Trophoblast cell (in vitro differentiated cells and primary cell): ENCODE measurements around the gene PHYHD1.
A peak's percentile ranks its signal among the peaks of the same experiment; 100 is the strongest.

Source experiments
- DNase-seq, 2 donors: peaks; one replicate each; pipeline ENCODE4 v3.0.0-alpha.2; 2016
- H2AFZ ChIP-seq: 2 replicates; pipeline ENCODE4 v1.6.1; 2013; ENCODE audit warnings: low read length, moderate library complexity, mild to moderate bottlenecking; ENCODE audit not compliant: insufficient read depth, poor library complexity
- H2AK5ac ChIP-seq: 2 replicates; pipeline ENCODE4 v1.6.1; 2013; ENCODE audit warnings: mild to moderate bottlenecking, low read length
- H2BK120ac ChIP-seq: 2 replicates; pipeline ENCODE4 v1.6.1; 2013; ENCODE audit warnings: low read length, mild to moderate bottlenecking, moderate library complexity; ENCODE audit not compliant: insufficient read depth, poor library complexity
- H2BK12ac ChIP-seq: 2 replicates; pipeline ENCODE4 v1.6.1; 2013; ENCODE audit warnings: mild to moderate bottlenecking, low read length, moderate library complexity
- H2BK5ac ChIP-seq: 2 replicates; pipeline ENCODE4 v1.6.1; 2013; ENCODE audit warnings: low read length, low read depth, moderate library complexity, mild to moderate bottlenecking; ENCODE audit not compliant: poor library complexity
- H3K14ac ChIP-seq: 2 replicates; pipeline ENCODE4 v1.6.1; 2013; ENCODE audit warnings: mild to moderate bottlenecking, low read length
- H3K18ac ChIP-seq: 2 replicates; pipeline ENCODE4 v1.6.1; 2013; ENCODE audit warnings: mild to moderate bottlenecking, low read length
- H3K23ac ChIP-seq: 2 replicates; pipeline ENCODE4 v1.6.1; 2013; ENCODE audit warnings: low read length
- H3K27ac ChIP-seq: 2 replicates; pipeline ENCODE4 v1.5.1; 2013; ENCODE audit warnings: low read depth, mild to moderate bottlenecking, inconsistent platforms, low read length, moderate library complexity
- H3K27me3 ChIP-seq: 2 replicates; pipeline ENCODE4 v1.6.1; 2013; ENCODE audit warnings: inconsistent platforms, mild to moderate bottlenecking, low read length, moderate library complexity; ENCODE audit not compliant: insufficient read depth
- H3K36me3 ChIP-seq, 2 experiments: 1 replicate in 1 of 2; 2 replicates in 1 of 2; pipeline ENCODE4 v1.6.1; 2013; ENCODE audit warnings: low read length in 2 of 2, mild to moderate bottlenecking in 2 of 2, moderate library complexity in 1 of 2; ENCODE audit not compliant: insufficient read depth in 2 of 2, control insufficient read depth in 1 of 2
- H3K4ac ChIP-seq: 2 replicates; pipeline ENCODE4 v1.6.1; 2013; ENCODE audit warnings: low read depth, mild to moderate bottlenecking, low read length, moderate library complexity
- H3K4me1 ChIP-seq, 2 experiments: 1 replicate in 1 of 2; 2 replicates in 1 of 2; pipeline ENCODE4 v1.6.1; 2013; ENCODE audit warnings: low read length in 2 of 2, mild to moderate bottlenecking in 2 of 2, moderate library complexity in 1 of 2; ENCODE audit not compliant: insufficient read depth in 2 of 2, control insufficient read depth in 1 of 2
- H3K4me2 ChIP-seq: 2 replicates; pipeline ENCODE4 v1.6.1; 2013; ENCODE audit warnings: inconsistent platforms, mild to moderate bottlenecking, low read length, moderate library complexity
- H3K4me3 ChIP-seq: 2 replicates; pipeline ENCODE4 v1.5.1; 2013; ENCODE audit warnings: mild to moderate bottlenecking, low read depth, low read length, inconsistent platforms
- H3K79me1 ChIP-seq: one replicate; pipeline ENCODE4 v1.6.1; 2013; ENCODE audit warnings: low read length
- H3K79me2 ChIP-seq: 2 replicates; pipeline ENCODE4 v1.6.1; 2013; ENCODE audit warnings: low read length, mild to moderate bottlenecking; ENCODE audit not compliant: control insufficient read depth, insufficient read depth, poor library complexity
- H3K9ac ChIP-seq: 2 replicates; pipeline ENCODE4 v1.6.1; 2013; ENCODE audit warnings: mild to moderate bottlenecking, low read length
- H3K9me3 ChIP-seq: 2 replicates; pipeline ENCODE4 v1.6.1; 2013; ENCODE audit warnings: low read depth, mild to moderate bottlenecking, control low read depth, inconsistent platforms, low read length; ENCODE audit not compliant: insufficient read depth
- H4K12ac ChIP-seq: 2 replicates; pipeline ENCODE4 v1.6.1; 2013; ENCODE audit warnings: low read depth, mild to moderate bottlenecking, low read length, moderate library complexity
- H4K8ac ChIP-seq: 2 replicates; pipeline ENCODE4 v1.6.1; 2013; ENCODE audit warnings: low read depth, mild to moderate bottlenecking, low read length, moderate library complexity
- H4K91ac ChIP-seq: one replicate; pipeline ENCODE4 v1.6.1; 2013; ENCODE audit warnings: low read depth, mild to moderate bottlenecking, low read length, moderate library complexity
- WGBS: extraction: QIAGEN DNeasy Blood & Tissue Kit; methylation state at CpG from one replicate; pipeline ENCODE4 v1.1.7; 2013; ENCODE audit warnings: missing lambda C conversion rate; ENCODE audit not compliant: insufficient read length, insufficient coverage; ENCODE audit errors: extremely low coverage; 5-methylcytosine and 5-hydroxymethylcytosine counted together

The PHYHD1 gene

GRCh38 chr9:128882677-128883603, 37.8 kb upstream of the PHYHD1 start:
- H2BK5ac ChIP-seq: peak overlapping the region; percentile 72
- peaks cover 27% of the 10 kb centered on the region for H3K79me2 ChIP-seq
- no CpG with 5 or more reads among the region's 19 CpGs for WGBS
- H3K14ac ChIP-seq: peak overlapping the region; percentile 48
- no peaks in the 10 kb centered on the region for H3K9me3 ChIP-seq
- peak overlapping the region; percentile 17 for H2AK5ac ChIP-seq
- no peaks in the 10 kb centered on the region for H3K27me3 ChIP-seq
- H3K9ac ChIP-seq: peak overlapping the region; percentile 64
- peak overlapping the region; percentile 62 for H2AFZ ChIP-seq
- peak overlapping the region; percentile 15 for H2BK12ac ChIP-seq
- no peak overlapping the region for H3K23ac ChIP-seq
- H3K4me3 ChIP-seq: peak overlapping the region; percentile 85
- peak overlapping the region; percentile 54 for H2BK120ac ChIP-seq
- peak overlapping the region; percentile 46 for H3K27ac ChIP-seq
- H4K8ac ChIP-seq: peak overlapping the region; percentile 80
- peak overlapping the region; percentile 87 for H4K91ac ChIP-seq
- H3K18ac ChIP-seq: peak overlapping the region; percentile 82
- H3K4ac ChIP-seq: peak overlapping the region; percentile 30
- peaks cover 16 to 31% of the 10 kb centered on the region in 2 experiments for H3K36me3 ChIP-seq
- peak overlapping the region; percentile 40 for H4K12ac ChIP-seq
- DNase-seq: no peak
- peak overlapping the region; percentile 77 for H3K4me2 ChIP-seq
- peaks cover 10 to 14% of the 10 kb centered on the region in 2 experiments for H3K4me1 ChIP-seq
- peaks cover 10% of the 10 kb centered on the region for H3K79me1 ChIP-seq

GRCh38 chr9:128884164-128884563, 36.6 kb upstream of the PHYHD1 start:
- H3K23ac ChIP-seq: no peak overlapping the region
- H3K27me3 ChIP-seq: no peaks in the 10 kb centered on the region
- H2AK5ac ChIP-seq: no peak overlapping the region
- no peak overlapping the region for H2BK120ac ChIP-seq
- H3K79me2 ChIP-seq: peaks cover 27% of the 10 kb centered on the region
- no peak overlapping the region for H2AFZ ChIP-seq
- no peak overlapping the region for H4K8ac ChIP-seq
- H3K4me1 ChIP-seq: peaks cover 8 to 14% of the 10 kb centered on the region in 2 experiments
- H3K14ac ChIP-seq: no peak overlapping the region
- H3K79me1 ChIP-seq: peaks cover 10% of the 10 kb centered on the region
- H3K9me3 ChIP-seq: no peaks in the 10 kb centered on the region
- no peak overlapping the region for H4K12ac ChIP-seq
- no peak overlapping the region for H3K27ac ChIP-seq
- peak overlapping the region; percentile 1 for H3K4ac ChIP-seq
- no peak for DNase-seq
- H3K18ac ChIP-seq: peak overlapping the region; percentile 12
- H3K4me3 ChIP-seq: no peak overlapping the region
- H3K9ac ChIP-seq: no peak overlapping the region
- peaks cover 24 to 44% of the 10 kb centered on the region in 2 experiments for H3K36me3 ChIP-seq
- no peak overlapping the region for H3K4me2 ChIP-seq
- H2BK5ac ChIP-seq: no peak overlapping the region
- WGBS: no CpG with 5 or more reads among the region's 2 CpGs
- H2BK12ac ChIP-seq: no peak overlapping the region
- H4K91ac ChIP-seq: no peak overlapping the region

- H2BK120ac ChIP-seq: no peak overlapping the region
- no peak overlapping the region for H3K27ac ChIP-seq
- no peak overlapping the region for H4K91ac ChIP-seq
- peaks cover 10% of the 10 kb centered on the region for H3K79me1 ChIP-seq
- H3K27me3 ChIP-seq: no peaks in the 10 kb centered on the region
- no peak overlapping the region for H4K8ac ChIP-seq
- H2BK12ac ChIP-seq: no peak overlapping the region
- H2AFZ ChIP-seq: no peak overlapping the region
- H3K14ac ChIP-seq: no peak overlapping the region
- H3K9me3 ChIP-seq: no peaks in the 10 kb centered on the region
- no peak overlapping the region for H3K4me3 ChIP-seq
- H3K9ac ChIP-seq: no peak overlapping the region
- H4K12ac ChIP-seq: no peak overlapping the region
- H3K4ac ChIP-seq: peak overlapping the region; percentile 13
- no peak overlapping the region for H3K23ac ChIP-seq
- H3K36me3 ChIP-seq: peaks cover 29 to 50% of the 10 kb centered on the region in 2 experiments
- H3K4me1 ChIP-seq: peaks cover 8 to 14% of the 10 kb centered on the region in 2 experiments
- H3K79me2 ChIP-seq: peaks cover 27% of the 10 kb centered on the region
- H3K18ac ChIP-seq: no peak overlapping the region
- H3K4me2 ChIP-seq: no peak overlapping the region
- WGBS: no CpG with 5 or more reads among the region's 8 CpGs
- no peak overlapping the region for H2AK5ac ChIP-seq
- H2BK5ac ChIP-seq: no peak overlapping the region
- no peak for DNase-seq
These were observed 35.4 kb upstream of the PHYHD1 start for GRCh38 chr9:128885376-128885775.

- no peak overlapping the region for H3K9ac ChIP-seq
- H3K4me1 ChIP-seq: peaks cover 8 to 14% of the 10 kb centered on the region in 2 experiments
- H2BK12ac ChIP-seq: no peak overlapping the region
- H2BK5ac ChIP-seq: no peak overlapping the region
- no peaks in the 10 kb centered on the region for H3K9me3 ChIP-seq
- H4K12ac ChIP-seq: no peak overlapping the region
- no peak for DNase-seq
- no peak overlapping the region for H4K91ac ChIP-seq
- H3K27ac ChIP-seq: no peak overlapping the region
- no peak overlapping the region for H2AK5ac ChIP-seq
- H3K79me2 ChIP-seq: peaks cover 27% of the 10 kb centered on the region
- peaks cover 10% of the 10 kb centered on the region for H3K79me1 ChIP-seq
- H3K36me3 ChIP-seq: peaks cover 33 to 53% of the 10 kb centered on the region in 2 experiments
- no peak overlapping the region for H3K23ac ChIP-seq
- H2BK120ac ChIP-seq: no peak overlapping the region
- H3K18ac ChIP-seq: no peak overlapping the region
- no peak overlapping the region for H3K4ac ChIP-seq
- H3K4me3 ChIP-seq: no peak overlapping the region
- no peak overlapping the region for H2AFZ ChIP-seq
- no peaks in the 10 kb centered on the region for H3K27me3 ChIP-seq
- no peak overlapping the region for H3K14ac ChIP-seq
- no peak overlapping the region for H3K4me2 ChIP-seq
- WGBS: no CpG with 5 or more reads among the region's 15 CpGs
- no peak overlapping the region for H4K8ac ChIP-seq
These were observed 35.0 kb upstream of the PHYHD1 start for GRCh38 chr9:128885798-128886197.
